ENCODE data around the gene CPA1.

GRCh38 chr7:130383187-130383980, 3.1 kb downstream of the CPA1 start:
- no peak for TF ChIP-seq POLR2A (IDR thresholded peaks at IDR 0.05)
- TF ChIP-seq CTCF (IDR thresholded peaks at IDR 0.05 in 8 of 11, conservative IDR thresholded peaks at IDR 0.05 in 3 of 11): no peak
